HL-60 (cell line): ENCODE results near the gene LEMD3.
A peak's percentile ranks its signal among the peaks of the same experiment; 100 is the strongest.

ENCODE experiments used
- DNase-seq, 2 experiments: peaks; one replicate each; pipeline ENCODE4 v3.0.0-alpha.2; 2010 to 2020; ENCODE audit warnings: low read depth in 1 of 2, low spot score in 1 of 2
- H3K27ac ChIP-seq: fragments of 250-450 bp; sonication (Bioruptor Pico); replicated peaks from 2 replicates; pipeline ENCODE4 v1.5.1; 2020; ENCODE audit warnings: mild to moderate bottlenecking, moderate library complexity
- H3K27me3 ChIP-seq: fragments of 250-450 bp; sonication (Bioruptor Pico); 2 replicates; pipeline ENCODE4 v1.5.1; 2021; ENCODE audit warnings: mild to moderate bottlenecking, moderate library complexity; ENCODE audit not compliant: insufficient read depth, poor library complexity, severe bottlenecking
- H3K4me3 ChIP-seq: replicated peaks from 2 replicates; pipeline ENCODE4 v1.5.1; 2011; ENCODE audit warnings: mild to moderate bottlenecking, control low read depth, low read length; ENCODE audit not compliant: insufficient read depth
- GABPA ChIP-seq: IDR thresholded peaks from 2 replicates; pipeline ENCODE4 v1.6.1; 2012; ENCODE audit warnings: low read depth
- POLR2AphosphoS5 ChIP-seq: IDR thresholded peaks from 2 replicates; pipeline ENCODE4 v1.6.1; 2012; ENCODE audit warnings: low read depth
- SPI1 ChIP-seq: IDR thresholded peaks from 2 replicates; pipeline ENCODE4 v1.6.1; 2012; ENCODE audit warnings: low read depth, mild to moderate bottlenecking, borderline replicate concordance
- long read RNA-seq: library from polyadenylated mRNA; unstranded; transcript quantifications from one replicate; pipeline ENCODE4 v2.0.0, GENCODE V29; 2020
- TF ChIP-seq, protein P1 (sequence below): IDR thresholded peaks from one replicate; pipeline ENCODE4 v1.5.1; 2011; ENCODE audit warnings: low read length, control low read depth, inconsistent platforms; ENCODE audit not compliant: insufficient read depth
- TF ChIP-seq, protein P2 (sequence below): IDR thresholded peaks from 2 replicates; pipeline ENCODE4 v1.6.1; 2012; ENCODE audit warnings: low read depth; ENCODE audit not compliant: insufficient replicate concordance

Gene LEMD3
- long read RNA-seq, full-length matches to known transcripts = 5 of 15 reads
- long read RNA-seq, partial matches to known transcripts = 8 of 15 reads
- long read RNA-seq, other reads (novel, unspliced or antisense) = 2 of 15 reads

GRCh38 chr12:65169320-65170208 is at the start of gene LEMD3:
TSS of gene LEMD3 (plus strand) at chr12:65169583. CDS start at chr12:65169597, 14 bp downstream.
- TF ChIP-seq GABPA (peak; percentile 71), POLR2AphosphoS5 (peak; percentile 91), SPI1 (no peak)
- TF ChIP-seq, protein P1, sequence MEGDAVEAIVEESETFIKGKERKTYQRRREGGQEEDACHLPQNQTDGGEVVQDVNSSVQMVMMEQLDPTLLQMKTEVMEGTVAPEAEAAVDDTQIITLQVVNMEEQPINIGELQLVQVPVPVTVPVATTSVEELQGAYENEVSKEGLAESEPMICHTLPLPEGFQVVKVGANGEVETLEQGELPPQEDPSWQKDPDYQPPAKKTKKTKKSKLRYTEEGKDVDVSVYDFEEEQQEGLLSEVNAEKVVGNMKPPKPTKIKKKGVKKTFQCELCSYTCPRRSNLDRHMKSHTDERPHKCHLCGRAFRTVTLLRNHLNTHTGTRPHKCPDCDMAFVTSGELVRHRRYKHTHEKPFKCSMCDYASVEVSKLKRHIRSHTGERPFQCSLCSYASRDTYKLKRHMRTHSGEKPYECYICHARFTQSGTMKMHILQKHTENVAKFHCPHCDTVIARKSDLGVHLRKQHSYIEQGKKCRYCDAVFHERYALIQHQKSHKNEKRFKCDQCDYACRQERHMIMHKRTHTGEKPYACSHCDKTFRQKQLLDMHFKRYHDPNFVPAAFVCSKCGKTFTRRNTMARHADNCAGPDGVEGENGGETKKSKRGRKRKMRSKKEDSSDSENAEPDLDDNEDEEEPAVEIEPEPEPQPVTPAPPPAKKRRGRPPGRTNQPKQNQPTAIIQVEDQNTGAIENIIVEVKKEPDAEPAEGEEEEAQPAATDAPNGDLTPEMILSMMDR = no peak
- TF ChIP-seq, protein P2, sequence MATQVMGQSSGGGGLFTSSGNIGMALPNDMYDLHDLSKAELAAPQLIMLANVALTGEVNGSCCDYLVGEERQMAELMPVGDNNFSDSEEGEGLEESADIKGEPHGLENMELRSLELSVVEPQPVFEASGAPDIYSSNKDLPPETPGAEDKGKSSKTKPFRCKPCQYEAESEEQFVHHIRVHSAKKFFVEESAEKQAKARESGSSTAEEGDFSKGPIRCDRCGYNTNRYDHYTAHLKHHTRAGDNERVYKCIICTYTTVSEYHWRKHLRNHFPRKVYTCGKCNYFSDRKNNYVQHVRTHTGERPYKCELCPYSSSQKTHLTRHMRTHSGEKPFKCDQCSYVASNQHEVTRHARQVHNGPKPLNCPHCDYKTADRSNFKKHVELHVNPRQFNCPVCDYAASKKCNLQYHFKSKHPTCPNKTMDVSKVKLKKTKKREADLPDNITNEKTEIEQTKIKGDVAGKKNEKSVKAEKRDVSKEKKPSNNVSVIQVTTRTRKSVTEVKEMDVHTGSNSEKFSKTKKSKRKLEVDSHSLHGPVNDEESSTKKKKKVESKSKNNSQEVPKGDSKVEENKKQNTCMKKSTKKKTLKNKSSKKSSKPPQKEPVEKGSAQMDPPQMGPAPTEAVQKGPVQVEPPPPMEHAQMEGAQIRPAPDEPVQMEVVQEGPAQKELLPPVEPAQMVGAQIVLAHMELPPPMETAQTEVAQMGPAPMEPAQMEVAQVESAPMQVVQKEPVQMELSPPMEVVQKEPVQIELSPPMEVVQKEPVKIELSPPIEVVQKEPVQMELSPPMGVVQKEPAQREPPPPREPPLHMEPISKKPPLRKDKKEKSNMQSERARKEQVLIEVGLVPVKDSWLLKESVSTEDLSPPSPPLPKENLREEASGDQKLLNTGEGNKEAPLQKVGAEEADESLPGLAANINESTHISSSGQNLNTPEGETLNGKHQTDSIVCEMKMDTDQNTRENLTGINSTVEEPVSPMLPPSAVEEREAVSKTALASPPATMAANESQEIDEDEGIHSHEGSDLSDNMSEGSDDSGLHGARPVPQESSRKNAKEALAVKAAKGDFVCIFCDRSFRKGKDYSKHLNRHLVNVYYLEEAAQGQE = no peak
- H3K27ac ChIP-seq = peak within 1 kb of the TSS; percentile 77

GRCh38 chr12:65121049-65121955 is 48.1 kb upstream of the LEMD3 start, which contains the start of gene WIF1:
TSS of gene WIF1 (minus strand) at chr12:65121305. CDS start at chr12:65121191, 114 bp downstream.
- H3K27me3 ChIP-seq = peaks cover 34% of the 10 kb centered on the region
- H3K4me3 ChIP-seq = peak within 1 kb of the TSS; percentile 7
- DNase-seq = peak in 1 of 2 experiments; percentile 23
- TF ChIP-seq, protein P2 = no peak
- no peak for TF ChIP-seq GABPA
- no peak for TF ChIP-seq POLR2AphosphoS5
- no peak for TF ChIP-seq SPI1
- TF ChIP-seq, protein P1 = no peak
- no peak within 1 kb of the TSS for H3K27ac ChIP-seq

More at GRCh38 chr12:65169320-65170208, at the start of gene LEMD3:
- peak; percentile 68 to 92 for DNase-seq
- Histone ChIP-seq H3K4me3 (peak within 1 kb of the TSS; percentile 77), H3K27me3 (no peaks in the 10 kb centered on the region)

GRCh38 chr12:65121956-65122469 is 47.4 kb upstream of the LEMD3 start:
- TF ChIP-seq GABPA (no peak), POLR2AphosphoS5 (no peak), SPI1 (no peak)
- TF ChIP-seq, protein P1 = no peak
- TF ChIP-seq, protein P2 = no peak

More at GRCh38 chr12:65121956-65122469, 47.4 kb upstream of the LEMD3 start:
- DNase-seq = no peak
- no peak overlapping the region for H3K4me3 ChIP-seq
- no peak overlapping the region for H3K27ac ChIP-seq
- H3K27me3 ChIP-seq = peaks cover 34% of the 10 kb centered on the region
